ENCODE measurements around the gene YIPF4.
"Not testable (repeated sequence)": the region's sequence is repeated elsewhere in the genome, so short reads cannot be mapped to it uniquely, and the experiment has no call there.

GRCh38 chr2:32364290-32364689 lies 86.6 kb downstream of the YIPF4 start:
- not testable (repeated sequence) for TF ChIP-seq CTCF, POLR2AphosphoS5, POLR2A (IDR thresholded peaks at IDR 0.05)
